ENCODE results near the gene TNNT2.

GRCh38 chr1:201386208-201386607, 8.7 kb upstream of the TNNT2 start:
- TF ChIP-seq CTCF (IDR thresholded peaks at IDR 0.05) (no peak), POLR2A (IDR thresholded peaks at IDR 0.05) (no peak)
